ENCODE data around the gene TANGO6.

DNA sequence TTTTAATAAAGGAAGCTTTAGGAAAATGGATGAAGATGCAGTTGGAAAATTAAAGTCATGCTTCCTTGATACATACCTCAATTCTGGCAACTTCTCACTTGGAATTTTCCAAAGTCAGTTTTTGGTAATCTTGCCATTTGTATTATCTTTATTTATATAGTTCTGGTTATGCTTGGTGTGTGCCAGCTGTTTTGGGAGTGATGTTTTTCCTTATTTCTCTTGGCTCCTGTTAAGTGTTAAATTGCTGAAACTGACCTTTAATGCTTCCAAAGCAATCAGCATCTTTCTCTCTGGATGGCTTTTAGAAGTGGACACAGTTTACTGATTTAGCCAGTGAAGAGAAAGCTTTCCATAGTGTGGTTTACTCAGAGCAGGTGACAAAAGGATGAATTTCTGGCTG, 192.0 kb downstream of the TANGO6 start:
- TF ChIP-seq CTCF (conservative IDR thresholded peaks at IDR 0.05 in 1 of 2, IDR thresholded peaks at IDR 0.05 in 1 of 2; ENCODE audit: extremely low read depth in 1 of 2, insufficient read depth in 1 of 2, low read depth in 1 of 2, low read length in 2 of 2) (no peak), EZH2 (IDR thresholded peaks at IDR 0.05; ENCODE audit: borderline replicate concordance, low read length) (no peak)
